Heart left ventricle (tissue), 16 donors: ENCODE results near the gene ANKRD9. TPM values are rescaled to one million over a fixed set of nuclear protein-coding genes. Genes with fewer than 3 reads are reported as not detected.
"Not testable (repeated sequence)": the region's sequence is repeated elsewhere in the genome, so short reads cannot be mapped to it uniquely, and the experiment has no call there.

ENCODE experiments used
- ATAC-seq, 4 donors: fragments of 200-7000 bp; cut with Tn5 transposase; one replicate each; pipeline ENCODE4 v1.9.1; 2020 to 2022; ENCODE audit warnings: moderate library complexity in 4 of 4, mild to moderate bottlenecking in 3 of 4, moderate number of reproducible peaks in 1 of 4
- DNase-seq, 5 donors: peaks; one replicate each; pipeline ENCODE4 v3.0.0-alpha.2; 2020
- H3K27ac ChIP-seq, 12 donors: fragments of 200-600 bp; sonication (generic) in 4 of 12; one replicate each; pipeline versions ENCODE4 v1.5.0 to v1.8.0; 2016 to 2022; ENCODE audit warnings: mild to moderate bottlenecking in 2 of 12
- H3K27me3 ChIP-seq, 9 donors: fragments of 200-600 bp; sonication (generic) in 2 of 9; one replicate each; pipeline versions ENCODE4 v1.5.1 to v1.8.0; 2016 to 2022; ENCODE audit warnings: mild to moderate bottlenecking in 3 of 9
- H3K36me3 ChIP-seq, 9 donors: fragments of 200-600 bp; sonication (generic) in 2 of 9; one replicate each; pipeline versions ENCODE4 v1.5.0 to v1.8.0; 2018 to 2022; ENCODE audit warnings: mild to moderate bottlenecking in 2 of 9
- H3K4me1 ChIP-seq, 12 donors: fragments of 200-600 bp; sonication (generic) in 4 of 12; one replicate each; pipeline versions ENCODE4 v1.5.0 to v1.8.0; 2016 to 2022; ENCODE audit warnings: mild to moderate bottlenecking in 3 of 12
- H3K4me3 ChIP-seq, 12 donors: fragments of 200-600 bp; sonication (generic) in 4 of 12; one replicate each; pipeline versions ENCODE4 v1.5.0 to v1.8.0; 2017 to 2022; ENCODE audit warnings: mild to moderate bottlenecking in 9 of 12, moderate library complexity in 4 of 12
- H3K9me3 ChIP-seq, 12 donors: fragments of 200-600 bp; sonication (generic) in 4 of 12; one replicate each; pipeline versions ENCODE4 v1.5.0 to v1.8.0; 2016 to 2022; ENCODE audit warnings: mild to moderate bottlenecking in 1 of 12
- POLR2A ChIP-seq, 2 donors: fragments of 450-650 bp; IDR thresholded peaks; one replicate each; pipeline ENCODE4 v1.6.1; 2017; ENCODE audit warnings: antibody characterized with exemption in 2 of 2, mild to moderate bottlenecking in 2 of 2, moderate library complexity in 2 of 2
- WGBS, 4 donors: extraction: QIAGEN DNeasy Blood & Tissue Kit in 2 of 4; methylation state at CpG; one replicate each; pipeline versions ENCODE4 v1.1.5 to v1.1.7; 2013 to 2018; 5-methylcytosine and 5-hydroxymethylcytosine counted together
- intact Hi-C, 10 donors: fragments of 100-400 bp; cut with DNase I; formaldehyde crosslinking; loops; one replicate each; pipeline versions ENCODE4 v1.11.1 to v1.14.2; 2022
- polyA plus RNA-seq, 2 donors: library from polyadenylated mRNA; stranded (reverse); fragments of 200-250 nt; gene quantifications; one replicate each; pipeline ENCODE4 v1.2.3, GENCODE V29; 2013
- total RNA-seq, 9 donors: library from RNA; depleted of rRNA in 2 of 9; stranded (reverse); fragments of >200 nt in 2 of 9; fragmentation: NEBNext Ultra II Directional in 3 of 9; extraction: Animal tissue kit (Norgen Biotek cat#: 25700) in 3 of 9; gene quantifications; one replicate each; pipeline versions ENCODE4 v1.1.0 to v1.2.4, GENCODE V29; 2016 to 2023
- TF ChIP-seq, protein P1 (sequence below), 12 donors: fragments of 200-600 bp; sonication (generic) in 4 of 12; IDR thresholded peaks; one replicate each; pipeline versions ENCODE4 v1.5.0 to v1.8.0; 2018 to 2022; ENCODE audit warnings: antibody characterized with exemption in 12 of 12, mild to moderate bottlenecking in 5 of 12
- donor health status: ischemic (EF 13 %, LVEDD 7.1; RV severe dilation, severe dysfunction).
- donor health status: healthy with polysubstance abuse.
- donor health status: DM: no; HTN: yes; CAD: no.
- donor health status: DM: no; HTN: no; CAD: no.
- donor health status: ischemic (EF 25% LVEDD 6.9; RV normal size, moderate dysfunction).
- donor health status: ischemic (EF 25% LVEDD 5.7; RV mildly dilated, moderate dysfunction).
- donor health status: healthy.
- donor health status: DM: yes; HTN: yes; CAD: no.
- donor health status: ischemic (EF 35%, LVEDD 5.7; RV mildly dilated, moderate dysfunction).
- donor health status: nonischemic (EF 11% LVEDD 7.7; RV severe dilation, severe dysfunction).
- donor health status: DM: yes; HTN: yes; CAD: no.
- donor health status: PGD.
- donor health status: ischemic (EF 29% LVEDD 5.4; RV normal size, mild dysfunction).
- donor health status: nonischemic (EF 23%, LVEDD 6.1; RV moderate dilation, normal function).

The ANKRD9 gene
- total and polyA plus RNA-seq, 11 donors, result 42.2 to 271 (median 126) TPM

DNA sequence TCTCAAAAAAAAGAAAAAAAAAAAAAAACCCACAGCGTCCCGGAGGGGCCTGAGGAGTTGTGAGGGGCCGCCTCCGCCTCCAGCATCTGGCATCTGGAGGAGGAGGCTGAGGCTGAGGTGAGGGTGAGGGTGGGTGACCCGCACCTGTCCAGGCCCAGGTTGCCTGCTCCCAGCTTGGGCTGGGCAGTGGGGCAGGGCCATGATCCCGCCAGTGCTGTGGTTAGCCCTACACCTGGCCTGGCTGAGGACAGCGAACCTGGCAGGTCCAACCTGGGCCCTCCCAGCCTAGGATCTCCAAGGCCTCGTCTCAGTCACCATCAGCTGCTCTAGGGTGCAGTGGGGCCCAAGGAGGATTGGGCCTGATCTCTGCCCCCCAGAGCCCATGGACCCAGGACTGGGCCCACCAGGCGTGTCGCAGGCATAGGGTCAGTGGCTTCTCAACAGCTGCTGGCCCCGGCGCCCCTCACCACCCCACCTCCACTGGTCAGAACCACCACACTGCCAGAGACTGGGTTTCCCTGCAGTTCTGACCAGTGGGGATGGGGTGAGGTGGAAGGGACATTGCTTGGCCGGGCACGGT lies 46.6 kb upstream of the ANKRD9 start:
- no peak for ATAC-seq
- H3K4me3 ChIP-seq, result peak overlapping the region in 1 of 12 donors; percentile 83
- peaks cover 0 to 13% (median 4%) of the 10 kb centered on the region in 12 donors for H3K4me1 ChIP-seq
- intact Hi-C loops, result no loop called here
- H3K27ac ChIP-seq, result no peak overlapping the region
- TF ChIP-seq, protein P1, sequence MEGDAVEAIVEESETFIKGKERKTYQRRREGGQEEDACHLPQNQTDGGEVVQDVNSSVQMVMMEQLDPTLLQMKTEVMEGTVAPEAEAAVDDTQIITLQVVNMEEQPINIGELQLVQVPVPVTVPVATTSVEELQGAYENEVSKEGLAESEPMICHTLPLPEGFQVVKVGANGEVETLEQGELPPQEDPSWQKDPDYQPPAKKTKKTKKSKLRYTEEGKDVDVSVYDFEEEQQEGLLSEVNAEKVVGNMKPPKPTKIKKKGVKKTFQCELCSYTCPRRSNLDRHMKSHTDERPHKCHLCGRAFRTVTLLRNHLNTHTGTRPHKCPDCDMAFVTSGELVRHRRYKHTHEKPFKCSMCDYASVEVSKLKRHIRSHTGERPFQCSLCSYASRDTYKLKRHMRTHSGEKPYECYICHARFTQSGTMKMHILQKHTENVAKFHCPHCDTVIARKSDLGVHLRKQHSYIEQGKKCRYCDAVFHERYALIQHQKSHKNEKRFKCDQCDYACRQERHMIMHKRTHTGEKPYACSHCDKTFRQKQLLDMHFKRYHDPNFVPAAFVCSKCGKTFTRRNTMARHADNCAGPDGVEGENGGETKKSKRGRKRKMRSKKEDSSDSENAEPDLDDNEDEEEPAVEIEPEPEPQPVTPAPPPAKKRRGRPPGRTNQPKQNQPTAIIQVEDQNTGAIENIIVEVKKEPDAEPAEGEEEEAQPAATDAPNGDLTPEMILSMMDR (IDR thresholded peaks at IDR 0.05), result no peak
- no peak for TF ChIP-seq POLR2A (IDR thresholded peaks at IDR 0.05)
- no peaks in the 10 kb centered on the region for H3K27me3 ChIP-seq
- H3K36me3 ChIP-seq, result no peaks in the 10 kb centered on the region
- WGBS, 4 donors, result 93 to 99% (median 96%) methylated on average over 12 to 14 of the region's 14 CpGs
- no peaks in the 10 kb centered on the region for H3K9me3 ChIP-seq
- peak in 1 of 5 donors; percentile 33 for DNase-seq

DNA sequence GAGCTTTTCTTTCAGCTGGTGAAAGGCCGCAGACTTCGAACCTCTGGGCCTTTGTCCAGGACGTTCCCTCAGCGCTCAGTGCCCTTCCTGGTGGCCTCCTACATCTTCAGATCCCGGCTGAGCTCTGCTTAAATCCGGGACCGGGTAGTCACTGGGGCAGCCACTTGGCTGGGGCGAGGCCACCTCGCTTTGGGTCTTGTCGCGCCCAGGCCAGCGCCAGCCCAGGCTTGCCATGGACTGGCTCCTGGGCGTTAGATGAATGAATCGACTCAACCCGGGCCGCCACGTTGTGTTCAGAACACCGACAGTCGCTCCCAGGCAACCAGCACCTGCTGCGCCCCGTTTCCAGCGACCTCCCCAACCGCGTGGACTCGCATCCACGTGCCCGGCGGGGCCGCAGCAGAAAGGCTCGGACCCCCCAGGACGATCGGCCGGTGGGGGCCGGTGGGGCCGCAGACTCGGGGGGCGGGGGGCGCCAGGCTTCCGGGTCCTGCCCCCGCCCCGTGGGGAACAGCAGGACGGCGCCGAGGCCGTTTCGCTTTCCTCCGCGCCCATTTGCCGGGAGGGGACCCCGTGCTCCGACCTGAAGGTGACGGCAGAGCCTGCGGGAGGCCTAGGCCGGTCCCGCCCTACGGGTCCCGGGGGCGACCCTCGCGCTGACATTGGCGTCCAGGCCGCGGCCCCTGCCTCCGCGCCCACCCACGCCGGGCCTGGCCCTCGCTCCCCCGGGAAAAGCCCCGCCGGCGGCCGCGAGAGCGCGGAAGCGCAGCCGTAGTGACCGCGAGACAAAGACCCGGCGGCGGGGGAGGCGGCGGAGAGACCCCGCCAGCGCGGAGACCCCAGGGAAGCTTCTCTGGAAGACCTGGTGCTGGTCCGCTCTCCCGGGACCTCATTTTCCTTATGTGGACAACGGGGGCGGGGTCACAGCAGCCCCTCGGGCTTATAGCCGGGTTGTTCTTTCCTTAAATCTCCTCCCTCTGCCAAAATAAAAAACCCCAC lies 45.5 kb upstream of the ANKRD9 start:
- TF ChIP-seq POLR2A (IDR thresholded peaks at IDR 0.05), result no peak
- TF ChIP-seq, protein P1 (IDR thresholded peaks at IDR 0.05), result no peak
- H3K9me3 ChIP-seq, result no peaks in the 10 kb centered on the region
- no peaks in the 10 kb centered on the region for H3K27me3 ChIP-seq
- intact Hi-C loops, result no loop called here
- no peaks in the 10 kb centered on the region for H3K36me3 ChIP-seq
- peaks cover 0 to 13% (median 4%) of the 10 kb centered on the region in 12 donors for H3K4me1 ChIP-seq
- peak overlapping the region; percentile 59 to 93 (median 82) for H3K4me3 ChIP-seq
- H3K27ac ChIP-seq, result peak overlapping the region in 9 of 12 donors; percentile 17 to 75 (median 49)
- ATAC-seq (peak in 3 of 4 donors; percentile 59 to 73 (median 62)), DNase-seq (peak; percentile 35 to 72 (median 51))
- WGBS, 4 donors, result 5 to 11% (median 7%) methylated on average over 39 to 94 of the region's 94 CpGs

DNA sequence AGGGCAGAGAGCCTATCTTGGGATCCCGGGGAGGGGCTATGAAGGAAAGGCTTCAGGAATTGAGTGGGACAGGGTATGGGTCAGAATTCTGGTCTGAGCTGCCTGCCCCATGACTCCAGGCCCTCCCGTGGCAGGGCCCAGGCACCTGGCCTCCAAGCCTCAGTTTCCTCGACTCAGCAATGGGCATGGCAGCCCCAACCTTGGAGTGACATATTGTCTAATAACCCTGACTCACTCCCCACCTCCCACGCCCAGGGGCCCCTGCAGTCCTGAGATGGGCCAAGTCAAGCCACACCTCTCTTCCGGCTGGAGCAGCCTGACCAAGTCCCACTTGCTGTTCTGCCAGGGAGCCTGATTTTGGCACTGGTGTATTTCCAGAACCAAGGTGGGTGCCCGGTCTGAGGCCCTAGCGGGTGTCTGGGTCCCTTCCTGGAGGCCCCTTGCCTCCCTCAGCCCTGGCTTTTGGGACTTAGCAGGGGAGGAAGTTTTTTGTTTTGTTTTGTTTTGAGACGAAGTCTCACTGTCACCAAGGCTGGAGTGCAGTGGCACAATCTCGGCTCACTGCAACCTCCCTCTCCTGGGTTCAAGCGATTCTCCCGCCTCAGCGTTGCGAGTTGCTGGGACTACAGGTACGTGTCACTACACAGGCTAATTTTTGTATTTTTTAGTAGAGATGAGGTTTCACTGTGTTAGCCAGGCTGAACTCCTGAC lies 42.6 kb upstream of the ANKRD9 start:
- Histone ChIP-seq H3K4me1 (peaks cover 0 to 13% (median 4%) of the 10 kb centered on the region in 12 donors), H3K27ac (no peak overlapping the region), H3K36me3 (no peaks in the 10 kb centered on the region), H3K9me3 (no peaks in the 10 kb centered on the region), H3K27me3 (peaks cover 0 to 4% (median 0%) of the 10 kb centered on the region in 9 donors), H3K4me3 (no peak overlapping the region)
- ATAC-seq, result peak in 3 of 4 donors; percentile 31 to 66 (median 32)
- peak in 1 of 5 donors; percentile 65 for DNase-seq
- TF ChIP-seq, protein P1 (IDR thresholded peaks at IDR 0.05), result no peak
- TF ChIP-seq POLR2A (IDR thresholded peaks at IDR 0.05), result no peak
- 78 to 87% (median 81%) methylated on average over 13 to 14 of the region's 14 CpGs for WGBS, 4 donors
- intact Hi-C loops, result no loop called here

DNA sequence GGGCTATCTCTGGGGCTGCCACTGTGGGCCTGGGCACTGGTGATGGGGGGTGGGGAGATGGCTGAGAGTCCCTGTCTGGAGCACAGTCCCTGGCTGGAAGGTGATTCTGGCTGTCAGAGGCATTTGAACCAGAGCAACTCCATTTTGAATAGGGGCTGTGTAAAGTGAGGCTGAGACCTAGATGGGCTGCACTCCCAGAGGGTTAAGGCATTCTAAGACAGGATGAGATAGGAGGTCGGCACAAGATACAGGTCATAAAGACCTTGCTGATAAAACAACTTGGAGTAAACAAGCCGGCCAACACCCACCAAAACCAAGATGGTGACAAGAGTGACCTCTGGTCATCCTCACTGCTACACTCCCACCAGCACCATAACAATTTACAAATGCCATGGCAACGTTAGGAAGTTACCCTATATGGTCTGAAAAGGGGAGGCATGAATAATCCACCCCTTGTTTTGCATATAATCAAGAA lies 41.4 kb upstream of the ANKRD9 start:
- DNase-seq, H3K27me3 ChIP-seq, H3K9me3 ChIP-seq, H3K4me3 ChIP-seq, ATAC-seq, intact Hi-C loops, H3K36me3 ChIP-seq, H3K27ac ChIP-seq: not testable (repeated sequence)
- peaks cover 0 to 13% (median 4%) of the 10 kb centered on the region in 12 donors for H3K4me1 ChIP-seq
- 78 to 89% (median 81%) methylated on average over 3 of the region's 3 CpGs for WGBS, 4 donors
